Endothelial cell of umbilical vein (primary cell): Measurements from ENCODE around the gene ANKIB1.
"Not testable (repeated sequence)": the region's sequence is repeated elsewhere in the genome, so short reads cannot be mapped to it uniquely, and the experiment has no call there.

Experiments
- EZH2 ChIP-seq: IDR thresholded peaks from 2 replicates; pipeline ENCODE4 v1.6.1; 2012; ENCODE audit warnings: borderline replicate concordance, low read depth, mild to moderate bottlenecking, moderate library complexity, low read length, inconsistent platforms; ENCODE audit not compliant: severe bottlenecking
- GATA2 ChIP-seq: IDR thresholded peaks from 2 replicates; pipeline ENCODE4 v1.7.0; 2011; ENCODE audit warnings: low read depth, mild to moderate bottlenecking, moderate library complexity, mixed read lengths, low read length; ENCODE audit not compliant: insufficient read length, insufficient read depth
- JUN ChIP-seq: IDR thresholded peaks from 2 replicates; pipeline ENCODE4 v1.6.1; 2011; ENCODE audit warnings: borderline replicate concordance, low read depth; ENCODE audit not compliant: insufficient read length, insufficient read depth
- MYC ChIP-seq: IDR thresholded peaks from one replicate; pipeline ENCODE4 v1.6.1; 2011; ENCODE audit warnings: mild to moderate bottlenecking, low read depth, low read length
- POLR2A ChIP-seq: IDR thresholded peaks from 2 replicates; pipeline ENCODE4 v1.6.1; 2012; ENCODE audit warnings: low read depth, mild to moderate bottlenecking, control low read depth, low read length
- POLR2AphosphoS5 ChIP-seq: IDR thresholded peaks from 2 replicates; pipeline ENCODE4 v1.6.1; 2012; ENCODE audit warnings: low read depth, mild to moderate bottlenecking, control low read depth, low read length, moderate library complexity; ENCODE audit not compliant: insufficient read depth
- TF ChIP-seq, protein P1 (sequence below), 2 donors: IDR thresholded peaks; 1 replicate in 1 of 2; 2 replicates in 1 of 2; pipeline ENCODE4 v1.5.1; 2011; ENCODE audit warnings: low read length in 2 of 2, mild to moderate bottlenecking in 2 of 2, moderate library complexity in 2 of 2, control low read depth in 1 of 2, inconsistent platforms in 1 of 2, low read depth in 1 of 2; ENCODE audit not compliant: insufficient read depth in 1 of 2; ENCODE audit errors: extremely low read depth in 1 of 2
- TF ChIP-seq, protein P2 (sequence below): IDR thresholded peaks from 2 replicates; pipeline ENCODE4 v1.6.1; 2011; ENCODE audit not compliant: insufficient read depth, insufficient read length

DNA sequence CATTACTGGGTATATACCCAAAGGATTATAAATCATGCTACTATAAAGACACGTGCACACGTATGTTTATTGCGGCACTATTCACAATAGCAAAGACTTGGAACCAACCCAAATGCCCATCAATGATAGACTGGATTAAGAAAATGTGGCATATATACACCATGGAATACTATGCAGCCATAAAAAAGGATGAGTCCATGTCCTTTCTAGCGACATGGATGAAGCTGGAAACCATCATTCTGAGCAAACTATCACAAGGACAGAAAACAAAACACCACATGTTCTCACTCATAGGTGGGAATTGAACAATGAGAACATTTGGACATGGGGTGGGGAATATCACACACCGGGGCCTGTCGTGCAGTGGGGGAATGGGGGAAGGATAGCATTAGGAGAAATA is 164.4 kb downstream of the ANKIB1 start:
- TF ChIP-seq, protein P1, sequence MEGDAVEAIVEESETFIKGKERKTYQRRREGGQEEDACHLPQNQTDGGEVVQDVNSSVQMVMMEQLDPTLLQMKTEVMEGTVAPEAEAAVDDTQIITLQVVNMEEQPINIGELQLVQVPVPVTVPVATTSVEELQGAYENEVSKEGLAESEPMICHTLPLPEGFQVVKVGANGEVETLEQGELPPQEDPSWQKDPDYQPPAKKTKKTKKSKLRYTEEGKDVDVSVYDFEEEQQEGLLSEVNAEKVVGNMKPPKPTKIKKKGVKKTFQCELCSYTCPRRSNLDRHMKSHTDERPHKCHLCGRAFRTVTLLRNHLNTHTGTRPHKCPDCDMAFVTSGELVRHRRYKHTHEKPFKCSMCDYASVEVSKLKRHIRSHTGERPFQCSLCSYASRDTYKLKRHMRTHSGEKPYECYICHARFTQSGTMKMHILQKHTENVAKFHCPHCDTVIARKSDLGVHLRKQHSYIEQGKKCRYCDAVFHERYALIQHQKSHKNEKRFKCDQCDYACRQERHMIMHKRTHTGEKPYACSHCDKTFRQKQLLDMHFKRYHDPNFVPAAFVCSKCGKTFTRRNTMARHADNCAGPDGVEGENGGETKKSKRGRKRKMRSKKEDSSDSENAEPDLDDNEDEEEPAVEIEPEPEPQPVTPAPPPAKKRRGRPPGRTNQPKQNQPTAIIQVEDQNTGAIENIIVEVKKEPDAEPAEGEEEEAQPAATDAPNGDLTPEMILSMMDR (IDR thresholded peaks at IDR 0.05; ENCODE audit: extremely low read depth in 1 of 2, insufficient read depth in 1 of 2, low read depth in 1 of 2, low read length in 2 of 2), result not testable (repeated sequence)
- not testable (repeated sequence) for TF ChIP-seq JUN, EZH2, POLR2AphosphoS5, POLR2A, MYC, GATA2
- TF ChIP-seq, protein P2, sequence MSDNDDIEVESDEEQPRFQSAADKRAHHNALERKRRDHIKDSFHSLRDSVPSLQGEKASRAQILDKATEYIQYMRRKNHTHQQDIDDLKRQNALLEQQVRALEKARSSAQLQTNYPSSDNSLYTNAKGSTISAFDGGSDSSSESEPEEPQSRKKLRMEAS, result not testable (repeated sequence)
